HEK293T (cell line): ENCODE data around the gene LILRB4.
"Not testable (repeated sequence)": the region's sequence is repeated elsewhere in the genome, so short reads cannot be mapped to it uniquely, and the experiment has no call there.

ENCODE experiments used
- CTCF ChIA-PET: fragments of 350-600 bp; formaldehyde crosslinking; extraction: SDS; loops from one replicate; lab custom pipeline; 2021; ENCODE audit warnings: antibody characterized with exemption, inconsistent platforms; lab: Yijun Ruan, JAX
- POLR2A ChIA-PET: fragments of 350-600 bp; formaldehyde crosslinking; extraction: SDS; loops from one replicate; lab custom pipeline; 2020; ENCODE audit warnings: antibody characterized with exemption, inconsistent platforms; lab: Yijun Ruan, JAX
- DNase-seq: peaks from one replicate; pipeline ENCODE4 v3.0.0; 2012; ENCODE audit warnings: mixed read lengths; ENCODE audit errors: extremely low spot score
- ARNT ChIP-seq: fragments of 450-650 bp; IDR thresholded peaks from 2 replicates; pipeline ENCODE4 v1.6.1; 2017; ENCODE audit warnings: mild to moderate bottlenecking
- BHLHE40 ChIP-seq: fragments of 450-650 bp; IDR thresholded peaks from 2 replicates; pipeline ENCODE4 v1.6.1; 2016; ENCODE audit warnings: mild to moderate bottlenecking, moderate library complexity, borderline replicate concordance
- CTBP1 ChIP-seq: fragments of 450-650 bp; IDR thresholded peaks from 2 replicates; pipeline ENCODE4 v1.6.1; 2016; ENCODE audit warnings: borderline replicate concordance
- ELF4 ChIP-seq: fragments of 450-650 bp; IDR thresholded peaks from 2 replicates; pipeline ENCODE4 v1.6.1; 2017; ENCODE audit warnings: antibody characterized with exemption
- FOXA1 ChIP-seq: fragments of 450-650 bp; IDR thresholded peaks from 2 replicates; pipeline ENCODE4 v1.6.1; 2016; ENCODE audit warnings: mild to moderate bottlenecking
- FOXK2 ChIP-seq: fragments of 450-650 bp; IDR thresholded peaks from 2 replicates; pipeline ENCODE4 v1.6.1; 2016; ENCODE audit warnings: mild to moderate bottlenecking
- FOXM1 ChIP-seq: fragments of 450-650 bp; IDR thresholded peaks from 2 replicates; pipeline ENCODE4 v1.6.1; 2017; ENCODE audit warnings: mild to moderate bottlenecking, borderline replicate concordance
- HDGF ChIP-seq: fragments of 450-650 bp; IDR thresholded peaks from 2 replicates; pipeline ENCODE4 v1.6.1; 2017; ENCODE audit warnings: antibody characterized with exemption, borderline replicate concordance
- L3MBTL2 ChIP-seq: fragments of 450-650 bp; conservative IDR thresholded peaks from 2 replicates; pipeline ENCODE4 v1.6.1; 2016; ENCODE audit warnings: mild to moderate bottlenecking
- LEF1 ChIP-seq: fragments of 450-650 bp; IDR thresholded peaks from 2 replicates; pipeline ENCODE4 v1.6.1; 2017; ENCODE audit warnings: mild to moderate bottlenecking, borderline replicate concordance
- NFRKB ChIP-seq: fragments of 450-650 bp; IDR thresholded peaks from 2 replicates; pipeline ENCODE4 v1.6.1; 2016; ENCODE audit warnings: mild to moderate bottlenecking, moderate library complexity
- PKNOX1 ChIP-seq: fragments of 450-650 bp; IDR thresholded peaks from 2 replicates; pipeline ENCODE4 v1.6.1; 2016
- SP1 ChIP-seq: fragments of 450-650 bp; IDR thresholded peaks from 2 replicates; pipeline ENCODE4 v1.6.1; 2017
- SUZ12 ChIP-seq: fragments of 450-650 bp; IDR thresholded peaks from 2 replicates; pipeline ENCODE4 v1.6.1; 2016; ENCODE audit warnings: mild to moderate bottlenecking
- TARDBP ChIP-seq: fragments of 450-650 bp; IDR thresholded peaks from 2 replicates; pipeline ENCODE4 v1.6.1; 2016
- ZNF384 ChIP-seq: fragments of 450-650 bp; IDR thresholded peaks from 2 replicates; pipeline ENCODE4 v1.6.1; 2016

LILRB4 gene

GRCh38 chr19:54707962-54708361 is 45.2 kb downstream of the LILRB4 start:
- no peak for TF ChIP-seq CTBP1
- no peak for TF ChIP-seq HDGF
- TF ChIP-seq L3MBTL2: no peak
- TF ChIP-seq SUZ12: no peak
- no peak for TF ChIP-seq LEF1
- no peak for TF ChIP-seq SP1
- CTCF ChIA-PET: no interaction called here
- POLR2A ChIA-PET: no interaction called here
- no peak for DNase-seq

DNA sequence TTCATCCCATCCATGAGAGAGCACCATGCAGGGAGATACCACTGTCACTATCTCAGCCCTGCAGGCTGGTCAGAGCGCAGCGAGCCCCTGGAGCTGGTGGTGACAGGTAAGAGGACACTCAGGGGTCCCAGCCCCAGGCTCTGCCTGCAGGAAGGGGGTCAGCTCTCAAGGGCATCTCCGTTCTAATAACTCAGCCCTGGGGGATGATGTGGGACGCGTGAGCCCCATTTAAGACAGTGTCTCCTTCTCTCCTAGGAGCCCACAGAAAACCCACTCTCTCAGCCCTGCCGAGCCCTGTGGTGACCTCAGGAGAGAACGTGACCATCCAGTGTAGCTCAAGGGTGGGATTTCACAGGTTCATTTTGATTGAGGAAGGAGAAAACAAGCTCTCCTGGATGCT is 46.0 kb downstream of the LILRB4 start:
- ChIA-PET CTCF (no interaction called here), POLR2A (no interaction called here)
- no peak for DNase-seq
- TF ChIP-seq SP1: no peak
- TF ChIP-seq SUZ12: no peak
- TF ChIP-seq PKNOX1: no peak
- no peak for TF ChIP-seq FOXA1
- no peak for TF ChIP-seq FOXK2
- no peak for TF ChIP-seq NFRKB
- no peak for TF ChIP-seq LEF1
- no peak for TF ChIP-seq ZNF384
- no peak for TF ChIP-seq ARNT

- TF ChIP-seq NFRKB (no peak), ARNT (no peak), PKNOX1 (no peak), LEF1 (no peak), FOXA1 (no peak), FOXM1 (no peak), HDGF (no peak), FOXK2 (no peak), SP1 (no peak), CTBP1 (no peak), ELF4 (no peak), ZNF384 (no peak), L3MBTL2 (no peak), TARDBP (no peak), SUZ12 (no peak), BHLHE40 (no peak)
- no peak for DNase-seq
- POLR2A ChIA-PET: no interaction called here
- CTCF ChIA-PET: no interaction called here
These were observed 46.6 kb downstream of the LILRB4 start for GRCh38 chr19:54709212-54709948.

DNA sequence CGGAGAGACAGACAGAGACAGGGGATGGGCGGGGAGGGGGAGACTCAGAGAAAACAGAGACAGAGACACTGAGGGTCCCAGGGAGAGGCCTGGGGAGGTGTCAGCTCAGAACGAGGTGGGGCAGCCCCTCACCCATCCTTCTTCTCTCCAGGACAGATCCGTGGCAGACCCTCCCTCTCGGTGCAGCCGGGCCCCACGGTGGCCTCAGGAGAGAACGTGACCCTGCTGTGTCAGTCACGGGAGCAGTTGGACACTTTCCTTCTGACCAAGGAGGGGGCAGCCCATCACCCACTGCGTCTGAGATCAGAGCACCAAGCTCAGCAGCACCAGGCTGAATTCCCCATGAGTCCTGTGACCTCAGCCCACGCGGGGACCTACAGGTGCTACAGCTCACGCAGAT is 47.2 kb downstream of the LILRB4 start:
- POLR2A ChIA-PET: not testable (repeated sequence)

More for the DNA sequence above, 47.2 kb downstream of the LILRB4 start:
- DNase-seq, CTCF ChIA-PET: not testable (repeated sequence)
